K562 (cell line): ENCODE data around the gene NEUROG3. TPM values are rescaled to one million over a fixed set of nuclear protein-coding genes. Genes with fewer than 3 reads are reported as not detected.

Experiments
- ATAC-seq: fragments of 200-7000 bp; cut with Tn5 transposase; 3 replicates; pipeline ENCODE4 v1.9.1; 2020; ENCODE audit warnings: moderate library complexity
- BruUV-seq: library from RNA; stranded (reverse); fragments of 400-500 nt; replicated peaks from 2 replicates; lab custom pipeline; 2021; lab: Mats Ljungman, UMichigan
- CTCF ChIA-PET: fragments of 300-600 bp; formaldehyde crosslinking; extraction: SDS; loops from one replicate; lab custom pipeline; 2021; ENCODE audit warnings: low intra/inter-chr PET ratio; lab: Yijun Ruan, JAX
- POLR2A ChIA-PET: fragments of 300-600, 350-650 bp; sonication (Branson Sonifier 250); formaldehyde crosslinking; extraction: SDS; loops from one replicate; lab custom pipeline; 2021; ENCODE audit warnings: antibody characterized with exemption, inconsistent platforms; lab: Yijun Ruan, JAX
- DNase-seq, 4 experiments: peaks; one replicate each; pipeline versions ENCODE4 v3.0.0 to v3.0.0-alpha.2; 2011 to 2018; ENCODE audit warnings: low spot score in 3 of 4, mixed read lengths in 3 of 4; ENCODE audit errors: extremely low read depth in 1 of 4
- FAIRE-seq: peaks from 2 replicates; lab custom pipeline; 2011; peaks lifted over from hg19 to GRCh38; lab: Jason Lieb, UNC
- H2AFZ ChIP-seq: 2 replicates; pipeline ENCODE4 v1.6.0; 2011; ENCODE audit warnings: low read depth, low read length, control low read depth, inconsistent platforms
- H3K27ac ChIP-seq: fragments of 200-600 bp; 3 replicates; pipeline ENCODE4 v1.8.0; 2011; ENCODE audit warnings: low read depth, mild to moderate bottlenecking, control low read depth, inconsistent platforms, low read length, moderate library complexity, mixed read lengths; ENCODE audit errors: extremely low read depth
- H3K27me3 ChIP-seq, 2 experiments: fragments of 300-600 bp in 1 of 2; 2 replicates in 1 of 2; 3 replicates in 1 of 2; pipeline versions ENCODE4 v1.6.0 to v1.8.0; 2011; ENCODE audit warnings: inconsistent platforms in 2 of 2, low read length in 2 of 2, mild to moderate bottlenecking in 1 of 2, mixed read lengths in 1 of 2, moderate library complexity in 1 of 2; ENCODE audit not compliant: control insufficient read depth in 2 of 2, insufficient read depth in 2 of 2
- H3K36me3 ChIP-seq: fragments of 300-600 bp; 3 replicates; pipeline ENCODE4 v1.8.0; 2011; ENCODE audit warnings: mild to moderate bottlenecking, low read length, inconsistent platforms; ENCODE audit not compliant: control insufficient read depth, insufficient read depth
- H3K4me1 ChIP-seq, 2 experiments: fragments of 200-600 bp in 1 of 2; replicated peaks in 1 of 2; 2 replicates in 1 of 2; 3 replicates in 1 of 2; pipeline versions ENCODE4 v1.5.1 to v1.8.0; 2011; ENCODE audit warnings: inconsistent platforms in 2 of 2, low read length in 2 of 2, mild to moderate bottlenecking in 1 of 2, mixed read lengths in 1 of 2, moderate library complexity in 1 of 2; ENCODE audit not compliant: control insufficient read depth in 2 of 2, insufficient read depth in 2 of 2
- H3K4me2 ChIP-seq: 2 replicates; pipeline ENCODE4 v1.6.1; 2011; ENCODE audit warnings: low read length, control low read depth, inconsistent platforms, mixed read lengths; ENCODE audit not compliant: insufficient read depth
- H3K4me3 ChIP-seq: fragments of 200-600 bp; sonication (generic), shearing (Covaris generic); 2 replicates; pipeline ENCODE4 v1.5.1; 2016; ENCODE audit warnings: control low read depth, inconsistent platforms
- H3K79me2 ChIP-seq: fragments of 200-600 bp; 3 replicates; pipeline ENCODE4 v1.8.0; 2011; ENCODE audit warnings: low read length, inconsistent platforms; ENCODE audit not compliant: control insufficient read depth, insufficient read depth
- H3K9ac ChIP-seq, 2 experiments: 2 replicates each; pipeline versions ENCODE4 v1.6.0 to v1.6.1; 2011; ENCODE audit warnings: low read depth in 2 of 2, low read length in 2 of 2, control low read depth in 1 of 2, inconsistent platforms in 1 of 2, mild to moderate bottlenecking in 1 of 2, mixed read lengths in 1 of 2; ENCODE audit not compliant: insufficient read depth in 1 of 2
- H3K9me1 ChIP-seq: one replicate; pipeline ENCODE4 v1.6.0; 2011; ENCODE audit warnings: inconsistent platforms, mild to moderate bottlenecking, low read length, moderate library complexity; ENCODE audit not compliant: control insufficient read depth, insufficient read depth
- H3K9me3 ChIP-seq: replicated peaks from 2 replicates; pipeline ENCODE4 v1.5.1; 2011; ENCODE audit warnings: low read depth, low read length, inconsistent platforms; ENCODE audit not compliant: control insufficient read depth, insufficient read depth
- H4K20me1 ChIP-seq: replicated peaks from 2 replicates; pipeline ENCODE4 v1.6.1; 2011; ENCODE audit warnings: low read length, inconsistent platforms, mixed read lengths; ENCODE audit not compliant: control insufficient read depth, insufficient read depth
- BRD4 ChIP-seq: fragments of 200-600 bp; sonication (generic); IDR thresholded peaks from 2 replicates; pipeline ENCODE4 v1.6.1; 2017; ENCODE audit warnings: inconsistent platforms
- OTX1 ChIP-seq: fragments of 450-650 bp; formaldehyde crosslinking; IDR thresholded peaks from 2 replicates; pipeline ENCODE4 v1.4.0; 2022; ENCODE audit warnings: mild to moderate bottlenecking
- PHB ChIP-seq: fragments of 250-450 bp; sonication (Bioruptor Pico); IDR thresholded peaks from 2 replicates; pipeline ENCODE4 v1.5.0; 2021
- RBM25 ChIP-seq: fragments of 200-400 bp; formaldehyde crosslinking; IDR thresholded peaks from 2 replicates; pipeline ENCODE4 v1.6.1; 2018; ENCODE audit warnings: low read length, low read depth, moderate library complexity; ENCODE audit not compliant: severe bottlenecking
- TAL1 ChIP-seq: fragments of 450-650 bp; IDR thresholded peaks from 2 replicates; pipeline ENCODE4 v1.6.1; 2016; ENCODE audit warnings: mild to moderate bottlenecking
- ZFP91 ChIP-seq: sonication (generic); formaldehyde crosslinking; IDR thresholded peaks from 2 replicates; pipeline ENCODE4 v1.8.0; 2022; ENCODE audit warnings: mild to moderate bottlenecking, missing genetic modification reagents
- ZNF146 ChIP-seq: IDR thresholded peaks from one replicate; pipeline ENCODE4 v1.6.1; 2018; ENCODE audit warnings: missing compliant biosample characterization; ENCODE audit not compliant: unreplicated experiment
- WGBS: fragments of 100-300 bp; shearing (Covaris generic); methylation state at CpG from one replicate; pipeline ENCODE4 v1.1.6; 2016; ENCODE audit warnings: low coverage, mixed read lengths; ENCODE audit not compliant: insufficient coverage; ENCODE audit errors: missing lambda C conversion rate; 5-methylcytosine and 5-hydroxymethylcytosine counted together
- in situ Hi-C: fragments of 300-500 bp; cut with MboI; formaldehyde crosslinking; loops from 4 replicates; pipeline ENCODE4 v1.15.0; 2018; ENCODE audit warnings: inconsistent platforms, mixed read lengths
- intact Hi-C: fragments of 100-400 bp; cut with micrococcal nuclease; formaldehyde crosslinking; loops from 2 replicates; pipeline ENCODE4 v1.14.2; 2022
- polyA plus RNA-seq, 8 experiments: library from polyadenylated mRNA; depleted of rRNA in 4 of 8; stranded (reverse) in 5 of 8; unstranded in 3 of 8; fragments of >200 nt; fragmentation: Nextera tagmentation in 2 of 8; fragmentation: Illumina TruSeq in 1 of 8; extraction: Ambion mirVana in 2 of 8; extraction: Trizol in 1 of 8; gene quantifications; 2 replicates each; pipeline versions ENCODE4 v1.2.1 to v1.2.3, GENCODE V29; 2011 to 2014; ENCODE audit warnings: inconsistent platforms in 1 of 8, missing spikeins in 1 of 8
- total RNA-seq, 7 experiments: library from RNA; depleted of rRNA in 6 of 7; stranded (reverse); fragments of >200 nt in 6 of 7; fragmentation: Illumina TruSeq in 2 of 7; extraction: Trizol in 2 of 7; gene quantifications; 2 replicates each; pipeline versions ENCODE4 v1.2.1 to v1.2.3, GENCODE V29; 2011 to 2021; ENCODE audit warnings: low replicate concordance in 1 of 7

The NEUROG3 gene
- total and polyA plus RNA-seq, 9 of the 15 experiments (the other 6 are each of a cell fraction or from before 2014, with no cell fraction given) = not detected

GRCh38 chr10:69609077-69609476 lies 35.9 kb upstream of the NEUROG3 start:
- no peaks in the 10 kb centered on the region for H3K36me3 ChIP-seq
- no peak overlapping the region for H3K27ac ChIP-seq
- in situ Hi-C loops = no loop called here
- H3K27me3 ChIP-seq = no peaks in the 10 kb centered on the region
- no peak overlapping the region for H2AFZ ChIP-seq
- H3K4me2 ChIP-seq = no peak overlapping the region
- no peaks in the 10 kb centered on the region for H3K9me3 ChIP-seq
- H4K20me1 ChIP-seq = no peaks in the 10 kb centered on the region
- no peaks in the 10 kb centered on the region for H3K79me2 ChIP-seq
- ChIA-PET POLR2A (interaction anchor here (1.2 kb wide), 1 partner anchor 69 kb away, joined by 3 read pairs; no protein-coding TSS in a partner anchor), CTCF (no interaction called here)
- intact Hi-C loops = no loop called here
- H3K9me1 ChIP-seq = no peaks in the 10 kb centered on the region
- WGBS = 0% methylated on average over 1 of the region's 1 CpG
- ATAC-seq (no peak), FAIRE-seq (no peak), DNase-seq (no peak)
- no peak overlapping the region for H3K9ac ChIP-seq
- H3K4me3 ChIP-seq = no peak overlapping the region
- no TSS peak for BruUV-seq
- H3K4me1 ChIP-seq = no peaks in the 10 kb centered on the region
- TF ChIP-seq ZNF146 (CRISPR knock-in tag) (peak; percentile 42), OTX1 (CRISPR knock-in tag) (no peak), RBM25 (peak; percentile 42), ZFP91 (CRISPR knock-in tag) (no peak), BRD4 (no peak), TAL1 (no peak), PHB (CRISPR knock-in tag) (no peak)
